HepG2 (cell line): ENCODE data around the gene MACROD2. TPM values are rescaled to one million over a fixed set of nuclear protein-coding genes. Genes with fewer than 3 reads are reported as not detected.

ENCODE experiments used
- ATF7 ChIP-seq, 2 experiments: fragments of 450-650 bp in 1 of 2; sonication (generic) in 1 of 2; formaldehyde crosslinking in 1 of 2; IDR thresholded peaks; 2 replicates each; pipeline versions ENCODE4 v1.4.0 to v1.6.1; 2016 to 2020; ENCODE audit warnings: antibody characterized with exemption in 1 of 2, mild to moderate bottlenecking in 1 of 2, missing genetic modification reagents in 1 of 2
- CC2D1A ChIP-seq: sonication (generic); formaldehyde crosslinking; IDR thresholded peaks from 2 replicates; pipeline ENCODE4 v1.8.1; 2023; ENCODE audit warnings: mild to moderate bottlenecking, missing genetic modification reagents
- GATAD2A ChIP-seq: IDR thresholded peaks from 2 replicates; pipeline ENCODE4 v1.6.1; 2016
- KAT7 ChIP-seq: IDR thresholded peaks from 2 replicates; pipeline ENCODE4 v1.6.1; 2018; ENCODE audit warnings: borderline replicate concordance, missing compliant biosample characterization
- KDM6A ChIP-seq: IDR thresholded peaks from 2 replicates; pipeline ENCODE4 v1.6.1; 2016; ENCODE audit warnings: low read depth
- MAFK ChIP-seq, 2 experiments: IDR thresholded peaks in 1 of 2; conservative IDR thresholded peaks in 1 of 2; 2 replicates each; pipeline ENCODE4 v1.6.1; 2011; ENCODE audit warnings: improper control_type of control experiment in 2 of 2, low read length in 2 of 2
- MEIS2 ChIP-seq: sonication (generic); formaldehyde crosslinking; IDR thresholded peaks from 2 replicates; pipeline ENCODE4 v1.9.0; 2021; ENCODE audit warnings: mild to moderate bottlenecking, missing genetic modification reagents
- SKI ChIP-seq: fragments of 450-650 bp; IDR thresholded peaks from one replicate; pipeline ENCODE4 v1.6.1; 2018; ENCODE audit warnings: mild to moderate bottlenecking; ENCODE audit not compliant: partially characterized antibody
- TBL1XR1 ChIP-seq: fragments of 150-350 bp; IDR thresholded peaks from 2 replicates; pipeline ENCODE4 v1.6.1; 2014; ENCODE audit warnings: borderline replicate concordance, low read length; ENCODE audit not compliant: partially characterized antibody
- TFDP1 ChIP-seq: IDR thresholded peaks from 2 replicates; pipeline ENCODE4 v1.6.1; 2016; ENCODE audit warnings: missing compliant biosample characterization, missing genetic modification reagents, borderline replicate concordance
- ZBTB3 ChIP-seq: sonication (generic); formaldehyde crosslinking; IDR thresholded peaks from 2 replicates; pipeline ENCODE4 v1.4.0; 2020; ENCODE audit warnings: low read depth, mild to moderate bottlenecking, moderate library complexity, missing genetic modification reagents, borderline replicate concordance
- ZNF232 ChIP-seq: sonication (generic); formaldehyde crosslinking; IDR thresholded peaks from 2 replicates; pipeline ENCODE4 v1.4.0; 2020; ENCODE audit warnings: missing genetic modification reagents, borderline replicate concordance
- ZNF3 ChIP-seq: IDR thresholded peaks from 2 replicates; pipeline ENCODE4 v1.7.0; 2017; ENCODE audit warnings: inconsistent platforms
- ZNF547 ChIP-seq: sonication (generic); formaldehyde crosslinking; IDR thresholded peaks from 2 replicates; pipeline ENCODE4 v1.5.1; 2020; ENCODE audit warnings: mild to moderate bottlenecking, missing genetic modification reagents
- polyA plus RNA-seq, 8 experiments: library from polyadenylated mRNA; depleted of rRNA in 3 of 8; stranded (reverse) in 7 of 8; unstranded in 1 of 8; fragments of >200 nt; fragmentation: Illumina TruSeq in 4 of 8; extraction: Trizol in 4 of 8; gene quantifications; 2 replicates each; pipeline versions ENCODE4 v1.2.1 to v1.2.3, GENCODE V29; 2011 to 2016; ENCODE audit warnings: low read depth in 4 of 8, missing spikeins in 1 of 8, mixed read lengths in 1 of 8; ENCODE audit not compliant: insufficient read depth in 1 of 8
- total RNA-seq, 5 experiments: library from RNA; depleted of rRNA; stranded (reverse); fragments of >200 nt; fragmentation: Illumina TruSeq; extraction: Trizol; gene quantifications; 2 replicates each; pipeline ENCODE4 v1.2.3, GENCODE V29; 2016; ENCODE audit warnings: low read depth in 1 of 5
- TF ChIP-seq, protein P1 (sequence below): sonication (generic); formaldehyde crosslinking; IDR thresholded peaks from 2 replicates; pipeline ENCODE4 v1.4.0; 2020; ENCODE audit warnings: mild to moderate bottlenecking, missing genetic modification reagents
- TF ChIP-seq, protein P2 (sequence below): sonication (generic); formaldehyde crosslinking; IDR thresholded peaks from 2 replicates; pipeline ENCODE4 v1.4.0; 2020; ENCODE audit warnings: missing genetic modification reagents
- TF ChIP-seq, protein P3 (sequence below), 2 experiments: IDR thresholded peaks; 2 replicates each; pipeline ENCODE4 v1.6.1; 2011 to 2012; ENCODE audit warnings: low read length in 2 of 2, borderline replicate concordance in 1 of 2, low read depth in 1 of 2, mild to moderate bottlenecking in 1 of 2, moderate library complexity in 1 of 2

Gene MACROD2
- total and polyA plus RNA-seq, 2 of the 13 experiments (the other 11 are each of a cell fraction or from before 2014, with no cell fraction given), result 0.13 to 0.51 TPM

GRCh38 chr20:15060265-15061060, 1065.1 kb downstream of the MACROD2 start (continued):
- TF ChIP-seq, protein P1, sequence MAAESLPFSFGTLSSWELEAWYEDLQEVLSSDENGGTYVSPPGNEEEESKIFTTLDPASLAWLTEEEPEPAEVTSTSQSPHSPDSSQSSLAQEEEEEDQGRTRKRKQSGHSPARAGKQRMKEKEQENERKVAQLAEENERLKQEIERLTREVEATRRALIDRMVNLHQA (CRISPR knock-in tag), result peak; percentile 78; the same call in 1 of the 2 replicates
- TF ChIP-seq ZNF232 (CRISPR knock-in tag), result peak; percentile 99
- peak; percentile 87; the same call in 1 of the 2 replicates for TF ChIP-seq KAT7 (CRISPR knock-in tag)
- TF ChIP-seq TFDP1, result 0 out of 2 replicates have a peak, but pooled peaks have one; percentile 43
- TF ChIP-seq ZNF547 (CRISPR knock-in tag), result peak; percentile 46; the same call in 1 of the 2 replicates
- no peak; the same call in 1 of the 2 replicates for TF ChIP-seq ZNF3 (CRISPR knock-in tag)
- peak; percentile 97 for TF ChIP-seq KDM6A
- peak; percentile 99 for TF ChIP-seq SKI
- TF ChIP-seq, protein P2, sequence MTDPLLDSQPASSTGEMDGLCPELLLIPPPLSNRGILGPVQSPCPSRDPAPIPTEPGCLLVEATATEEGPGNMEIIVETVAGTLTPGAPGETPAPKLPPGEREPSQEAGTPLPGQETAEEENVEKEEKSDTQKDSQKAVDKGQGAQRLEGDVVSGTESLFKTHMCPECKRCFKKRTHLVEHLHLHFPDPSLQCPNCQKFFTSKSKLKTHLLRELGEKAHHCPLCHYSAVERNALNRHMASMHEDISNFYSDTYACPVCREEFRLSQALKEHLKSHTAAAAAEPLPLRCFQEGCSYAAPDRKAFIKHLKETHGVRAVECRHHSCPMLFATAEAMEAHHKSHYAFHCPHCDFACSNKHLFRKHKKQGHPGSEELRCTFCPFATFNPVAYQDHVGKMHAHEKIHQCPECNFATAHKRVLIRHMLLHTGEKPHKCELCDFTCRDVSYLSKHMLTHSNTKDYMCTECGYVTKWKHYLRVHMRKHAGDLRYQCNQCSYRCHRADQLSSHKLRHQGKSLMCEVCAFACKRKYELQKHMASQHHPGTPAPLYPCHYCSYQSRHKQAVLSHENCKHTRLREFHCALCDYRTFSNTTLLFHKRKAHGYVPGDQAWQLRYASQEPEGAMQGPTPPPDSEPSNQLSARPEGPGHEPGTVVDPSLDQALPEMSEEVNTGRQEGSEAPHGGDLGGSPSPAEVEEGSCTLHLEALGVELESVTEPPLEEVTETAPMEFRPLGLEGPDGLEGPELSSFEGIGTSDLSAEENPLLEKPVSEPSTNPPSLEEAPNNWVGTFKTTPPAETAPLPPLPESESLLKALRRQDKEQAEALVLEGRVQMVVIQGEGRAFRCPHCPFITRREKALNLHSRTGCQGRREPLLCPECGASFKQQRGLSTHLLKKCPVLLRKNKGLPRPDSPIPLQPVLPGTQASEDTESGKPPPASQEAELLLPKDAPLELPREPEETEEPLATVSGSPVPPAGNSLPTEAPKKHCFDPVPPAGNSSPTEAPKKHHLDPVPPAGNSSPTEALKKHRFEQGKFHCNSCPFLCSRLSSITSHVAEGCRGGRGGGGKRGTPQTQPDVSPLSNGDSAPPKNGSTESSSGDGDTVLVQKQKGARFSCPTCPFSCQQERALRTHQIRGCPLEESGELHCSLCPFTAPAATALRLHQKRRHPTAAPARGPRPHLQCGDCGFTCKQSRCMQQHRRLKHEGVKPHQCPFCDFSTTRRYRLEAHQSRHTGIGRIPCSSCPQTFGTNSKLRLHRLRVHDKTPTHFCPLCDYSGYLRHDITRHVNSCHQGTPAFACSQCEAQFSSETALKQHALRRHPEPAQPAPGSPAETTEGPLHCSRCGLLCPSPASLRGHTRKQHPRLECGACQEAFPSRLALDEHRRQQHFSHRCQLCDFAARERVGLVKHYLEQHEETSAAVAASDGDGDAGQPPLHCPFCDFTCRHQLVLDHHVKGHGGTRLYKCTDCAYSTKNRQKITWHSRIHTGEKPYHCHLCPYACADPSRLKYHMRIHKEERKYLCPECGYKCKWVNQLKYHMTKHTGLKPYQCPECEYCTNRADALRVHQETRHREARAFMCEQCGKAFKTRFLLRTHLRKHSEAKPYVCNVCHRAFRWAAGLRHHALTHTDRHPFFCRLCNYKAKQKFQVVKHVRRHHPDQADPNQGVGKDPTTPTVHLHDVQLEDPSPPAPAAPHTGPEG, result no peak; the same call in 1 of the 2 replicates
- TF ChIP-seq ZBTB3, result 0 out of 2 replicates have a peak, but pooled peaks have one; percentile 32
- TF ChIP-seq, protein P3, sequence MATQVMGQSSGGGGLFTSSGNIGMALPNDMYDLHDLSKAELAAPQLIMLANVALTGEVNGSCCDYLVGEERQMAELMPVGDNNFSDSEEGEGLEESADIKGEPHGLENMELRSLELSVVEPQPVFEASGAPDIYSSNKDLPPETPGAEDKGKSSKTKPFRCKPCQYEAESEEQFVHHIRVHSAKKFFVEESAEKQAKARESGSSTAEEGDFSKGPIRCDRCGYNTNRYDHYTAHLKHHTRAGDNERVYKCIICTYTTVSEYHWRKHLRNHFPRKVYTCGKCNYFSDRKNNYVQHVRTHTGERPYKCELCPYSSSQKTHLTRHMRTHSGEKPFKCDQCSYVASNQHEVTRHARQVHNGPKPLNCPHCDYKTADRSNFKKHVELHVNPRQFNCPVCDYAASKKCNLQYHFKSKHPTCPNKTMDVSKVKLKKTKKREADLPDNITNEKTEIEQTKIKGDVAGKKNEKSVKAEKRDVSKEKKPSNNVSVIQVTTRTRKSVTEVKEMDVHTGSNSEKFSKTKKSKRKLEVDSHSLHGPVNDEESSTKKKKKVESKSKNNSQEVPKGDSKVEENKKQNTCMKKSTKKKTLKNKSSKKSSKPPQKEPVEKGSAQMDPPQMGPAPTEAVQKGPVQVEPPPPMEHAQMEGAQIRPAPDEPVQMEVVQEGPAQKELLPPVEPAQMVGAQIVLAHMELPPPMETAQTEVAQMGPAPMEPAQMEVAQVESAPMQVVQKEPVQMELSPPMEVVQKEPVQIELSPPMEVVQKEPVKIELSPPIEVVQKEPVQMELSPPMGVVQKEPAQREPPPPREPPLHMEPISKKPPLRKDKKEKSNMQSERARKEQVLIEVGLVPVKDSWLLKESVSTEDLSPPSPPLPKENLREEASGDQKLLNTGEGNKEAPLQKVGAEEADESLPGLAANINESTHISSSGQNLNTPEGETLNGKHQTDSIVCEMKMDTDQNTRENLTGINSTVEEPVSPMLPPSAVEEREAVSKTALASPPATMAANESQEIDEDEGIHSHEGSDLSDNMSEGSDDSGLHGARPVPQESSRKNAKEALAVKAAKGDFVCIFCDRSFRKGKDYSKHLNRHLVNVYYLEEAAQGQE (IDR thresholded peaks at IDR 0.05; ENCODE audit: borderline replicate concordance in 1 of 2, low read depth in 1 of 2, low read length in 2 of 2), result peak in 1 of 2 experiments; percentile 57; a peak in 1 of 4 replicates
- peak; percentile 88 for TF ChIP-seq MEIS2 (CRISPR knock-in tag)
- peak; percentile 70; the same call in 1 of the 2 replicates for TF ChIP-seq CC2D1A (CRISPR knock-in tag)
- TF ChIP-seq TBL1XR1, result peak; percentile 98
- TF ChIP-seq ATF7 (IDR thresholded peaks at IDR 0.05), result peak; percentile 55; the same call in 1 of the 2 replicates
- TF ChIP-seq ATF7 (CRISPR knock-in tag; IDR thresholded peaks at IDR 0.05), result peak; percentile 59; the same call in 1 of the 2 replicates
- TF ChIP-seq GATAD2A, result peak; percentile 100
- peak; percentile 47 to 55 for TF ChIP-seq MAFK (conservative IDR thresholded peaks at IDR 0.05 in 1 of 2, IDR thresholded peaks at IDR 0.05 in 1 of 2; ENCODE audit: low read length in 2 of 2)
